Hepatic stellate cell (primary cell): ENCODE data around the gene RTEL1.

Experiments used
- DNase-seq: peaks from one replicate; pipeline ENCODE4 v3.0.0; 2011; ENCODE audit warnings: low spot score

Gene RTEL1

DNA sequence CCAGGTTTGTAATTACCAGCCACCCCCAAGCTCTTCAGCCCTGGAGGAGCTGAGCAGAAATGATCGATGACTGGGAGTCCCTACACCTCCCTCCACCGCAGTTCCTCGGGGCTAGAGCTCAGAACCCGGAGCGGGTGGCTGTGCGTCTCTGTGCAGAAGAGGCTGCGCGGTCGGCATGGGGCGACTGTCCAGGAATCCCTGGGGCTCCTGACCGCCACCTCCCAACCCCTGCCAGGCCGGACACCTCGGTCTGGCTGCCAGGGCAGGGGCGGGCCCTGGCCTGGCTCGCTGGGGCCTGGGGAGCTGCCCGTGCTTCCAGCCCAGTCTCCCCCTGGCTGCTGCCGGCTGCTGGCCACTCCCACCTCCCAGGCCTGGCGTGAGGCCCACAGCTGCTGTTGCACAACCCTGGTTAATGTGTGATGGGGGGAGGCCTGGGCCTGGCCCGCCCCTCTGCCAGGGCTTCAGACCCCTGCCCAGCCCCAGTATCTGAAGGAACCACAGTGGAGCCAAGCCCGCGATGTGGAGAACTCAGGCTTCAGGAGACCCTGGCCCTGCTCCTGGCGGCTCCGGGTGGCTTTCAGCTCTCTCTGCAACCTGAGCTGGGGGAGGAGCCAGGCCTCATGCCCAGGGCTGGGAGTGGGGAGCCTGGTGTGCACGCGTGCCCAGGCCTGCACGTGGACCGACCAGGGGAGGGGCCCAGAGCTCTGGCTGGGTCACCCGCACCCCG is 82.7 kb downstream of the RTEL1 start:
- peak; percentile 98 for DNase-seq

- no peak for DNase-seq
Measured at GRCh38 chr20:63741354-63741675, 83.2 kb downstream of the RTEL1 start.

DNA sequence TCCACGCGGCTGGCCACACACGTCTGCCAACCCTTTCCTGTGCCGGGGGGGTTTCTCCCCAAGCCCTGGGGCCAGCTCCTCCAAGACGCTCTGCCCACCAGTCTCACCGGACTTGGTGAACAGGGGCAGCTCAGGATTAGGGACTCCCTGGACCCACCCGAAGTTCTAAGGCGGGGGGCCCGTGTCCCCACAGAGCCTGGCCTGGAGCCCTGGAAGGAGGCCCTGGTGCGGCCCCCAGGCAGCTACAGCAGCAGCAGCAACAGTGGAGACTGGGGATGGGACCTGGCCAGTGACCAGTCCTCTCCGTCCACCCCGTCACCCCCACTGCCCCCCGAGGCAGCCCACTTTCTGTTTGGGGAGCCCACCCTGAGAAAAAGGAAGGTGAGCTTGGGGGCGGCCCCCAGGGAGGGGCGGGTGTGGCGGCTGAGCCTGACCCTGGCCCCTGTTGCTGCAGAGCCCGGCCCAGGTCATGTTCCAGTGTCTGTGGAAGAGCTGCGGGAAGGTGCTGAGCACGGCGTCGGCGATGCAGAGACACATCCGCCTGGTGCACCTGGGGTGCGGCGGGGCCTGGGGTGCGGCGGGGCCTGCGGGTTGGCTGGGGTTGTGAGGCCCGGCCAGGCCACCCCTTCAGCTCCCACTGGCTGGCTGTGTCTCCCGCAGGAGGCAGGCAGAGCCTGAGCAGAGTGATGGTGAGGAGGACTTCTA is 83.7 kb downstream of the RTEL1 start:
- DNase-seq = no peak

- no peak for DNase-seq
Measured at GRCh38 chr20:63742381-63743024, 84.4 kb downstream of the RTEL1 start.

GRCh38 chr20:63743210-63743970 is 85.3 kb downstream of the RTEL1 start:
- no peak for DNase-seq

- no peak for DNase-seq
Measured at GRCh38 chr20:63744158-63744557, 86.0 kb downstream of the RTEL1 start.

- no peak for DNase-seq
Measured at GRCh38 chr20:63744574-63745423, 86.7 kb downstream of the RTEL1 start.

DNA sequence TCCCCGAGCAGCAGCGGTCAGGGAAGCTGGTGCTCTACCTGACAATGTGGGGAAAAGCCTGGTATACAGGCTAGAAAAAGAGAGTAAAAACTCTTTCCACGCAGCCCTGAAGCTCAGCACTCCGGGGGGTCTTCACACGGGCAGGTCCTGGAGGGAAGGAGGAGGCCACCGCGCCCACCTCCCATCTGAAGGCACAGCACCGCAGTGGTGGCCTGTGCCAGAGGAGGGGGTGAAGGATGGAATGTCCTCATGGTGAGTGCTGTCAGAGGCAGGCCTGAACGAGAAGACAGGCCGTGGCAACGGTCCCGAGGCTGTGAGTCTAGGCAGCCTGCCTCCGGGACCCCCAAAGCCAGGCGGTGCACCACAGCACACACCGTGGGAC is 87.3 kb downstream of the RTEL1 start:
- no peak for DNase-seq
